ENCODE data around the gene APBB2.

The APBB2 gene

GRCh38 chr4:40910706-40911105 lies 303.6 kb downstream of the APBB2 start:
- H3K79me2 ChIP-seq (ENCODE audit: control insufficient read depth, low read length), result no peaks in the 10 kb centered on the region
- no peaks in the 10 kb centered on the region for H3K27me3 ChIP-seq (ENCODE audit: control insufficient read depth, low read length)
- no peak overlapping the region for H3K4me2 ChIP-seq (ENCODE audit: low read length)
- H3K27ac ChIP-seq (ENCODE audit: low read depth, low read length), result no peak overlapping the region
- H4K20me1 ChIP-seq (ENCODE audit: control insufficient read depth, insufficient read depth, low read depth, low read length), result no peaks in the 10 kb centered on the region
- no peaks in the 10 kb centered on the region for H3K9me3 ChIP-seq (ENCODE audit: control insufficient read depth, insufficient read depth, low read length)
- no peaks in the 10 kb centered on the region for H3K9me2 ChIP-seq (replicated peaks; ENCODE audit: control insufficient read depth, low read length)
- H3K36me3 ChIP-seq (ENCODE audit: control insufficient read depth, low read length), result no peaks in the 10 kb centered on the region
- TF ChIP-seq CTCF (IDR thresholded peaks at IDR 0.05; ENCODE audit: low read depth, low read length, poor library complexity, severe bottlenecking) (no peak), EZH2phosphoT487 (IDR thresholded peaks at IDR 0.05; ENCODE audit: borderline replicate concordance, low read length) (no peak)
- peaks cover 12% of the 10 kb centered on the region for H3K4me1 ChIP-seq (ENCODE audit: control insufficient read depth, low read length)
- H3K4me3 ChIP-seq (ENCODE audit: low read length), result no peak overlapping the region
- no peaks in the 10 kb centered on the region for H3F3A ChIP-seq (ENCODE audit: control insufficient read depth, insufficient read depth)

GRCh38 chr4:40909363-40909876 lies 304.9 kb downstream of the APBB2 start:
- no peaks in the 10 kb centered on the region for H3K9me2 ChIP-seq (replicated peaks; ENCODE audit: control insufficient read depth, low read length)
- H3K4me1 ChIP-seq (ENCODE audit: control insufficient read depth, low read length), result peaks cover 12% of the 10 kb centered on the region
- no peaks in the 10 kb centered on the region for H3K36me3 ChIP-seq (ENCODE audit: control insufficient read depth, low read length)
- no peak overlapping the region for H3K4me3 ChIP-seq (ENCODE audit: low read length)
- no peak overlapping the region for H3K4me2 ChIP-seq (ENCODE audit: low read length)
- no peaks in the 10 kb centered on the region for H3K79me2 ChIP-seq (ENCODE audit: control insufficient read depth, low read length)
- H3K27me3 ChIP-seq (ENCODE audit: control insufficient read depth, low read length), result no peaks in the 10 kb centered on the region
- H3F3A ChIP-seq (ENCODE audit: control insufficient read depth, insufficient read depth), result no peaks in the 10 kb centered on the region
- H4K20me1 ChIP-seq (ENCODE audit: control insufficient read depth, insufficient read depth, low read depth, low read length), result no peaks in the 10 kb centered on the region
- TF ChIP-seq CTCF (IDR thresholded peaks at IDR 0.05; ENCODE audit: low read depth, low read length, poor library complexity, severe bottlenecking) (no peak), EZH2phosphoT487 (IDR thresholded peaks at IDR 0.05; ENCODE audit: borderline replicate concordance, low read length) (no peak)
- H3K9me3 ChIP-seq (ENCODE audit: control insufficient read depth, insufficient read depth, low read length), result no peaks in the 10 kb centered on the region
- H3K27ac ChIP-seq (ENCODE audit: low read depth, low read length), result no peak overlapping the region

GRCh38 chr4:40908702-40909362 lies 305.5 kb downstream of the APBB2 start:
- no peak overlapping the region for H3K27ac ChIP-seq (ENCODE audit: low read depth, low read length)
- no peaks in the 10 kb centered on the region for H4K20me1 ChIP-seq (ENCODE audit: control insufficient read depth, insufficient read depth, low read depth, low read length)
- H3F3A ChIP-seq (ENCODE audit: control insufficient read depth, insufficient read depth), result no peaks in the 10 kb centered on the region
- peaks cover 12% of the 10 kb centered on the region for H3K4me1 ChIP-seq (ENCODE audit: control insufficient read depth, low read length)
- H3K79me2 ChIP-seq (ENCODE audit: control insufficient read depth, low read length), result no peaks in the 10 kb centered on the region
- TF ChIP-seq CTCF (IDR thresholded peaks at IDR 0.05; ENCODE audit: low read depth, low read length, poor library complexity, severe bottlenecking), result peak; percentile 96
- TF ChIP-seq EZH2phosphoT487 (IDR thresholded peaks at IDR 0.05; ENCODE audit: borderline replicate concordance, low read length), result no peak
- no peak overlapping the region for H3K4me2 ChIP-seq (ENCODE audit: low read length)
- no peaks in the 10 kb centered on the region for H3K9me3 ChIP-seq (ENCODE audit: control insufficient read depth, insufficient read depth, low read length)
- no peaks in the 10 kb centered on the region for H3K9me2 ChIP-seq (replicated peaks; ENCODE audit: control insufficient read depth, low read length)
- H3K4me3 ChIP-seq (ENCODE audit: low read length), result no peak overlapping the region
- H3K27me3 ChIP-seq (ENCODE audit: control insufficient read depth, low read length), result no peaks in the 10 kb centered on the region
- H3K36me3 ChIP-seq (ENCODE audit: control insufficient read depth, low read length), result no peaks in the 10 kb centered on the region

Measured in DOHH2 (cell line).